Mesothelial cell of epicardium (in vitro differentiated cells): ENCODE data around the gene FCHSD1. TPM values are rescaled to one million over a fixed set of nuclear protein-coding genes. Genes with fewer than 3 reads are reported as not detected.

ENCODE experiments used
- DNase-seq, 2 experiments: peaks; one replicate each; pipeline ENCODE4 v3.0.0; 2021; ENCODE audit warnings: low spot score in 2 of 2; ENCODE audit not compliant: unreplicated experiment in 2 of 2
- H3K27ac Mint-ChIP-seq: 2 replicates; pipeline ENCODE4 v1.8.0; 2021; ENCODE audit warnings: mixed read lengths
- H3K27me3 Mint-ChIP-seq: 2 replicates; pipeline ENCODE4 v1.8.0; 2021; ENCODE audit warnings: low read depth, mixed read lengths
- H3K36me3 Mint-ChIP-seq: 2 replicates; pipeline ENCODE4 v1.8.0; 2021; ENCODE audit warnings: mixed read lengths
- H3K4me1 Mint-ChIP-seq: 2 replicates; pipeline ENCODE4 v1.8.0; 2021; ENCODE audit warnings: mixed read lengths
- H3K4me3 Mint-ChIP-seq: 2 replicates; pipeline ENCODE4 v1.8.0; 2021; ENCODE audit warnings: mild to moderate bottlenecking, moderate library complexity, mixed read lengths
- H3K9me3 Mint-ChIP-seq: 2 replicates; pipeline ENCODE4 v1.8.0; 2021; ENCODE audit warnings: mixed read lengths
- total RNA-seq: library from RNA; stranded (reverse); gene quantifications from 3 replicates; pipeline ENCODE4 v1.2.1, GENCODE V29; 2021
- TF ChIP-seq, protein P1 (sequence below): fragments of 200-600 bp; sonication (generic); IDR thresholded peaks from one replicate; pipeline ENCODE4 v1.5.0; 2021; ENCODE audit warnings: antibody characterized with exemption; ENCODE audit not compliant: unreplicated experiment

FCHSD1 gene
- total RNA-seq, 1 donor from 2014 or later = 48.6 TPM

DNA sequence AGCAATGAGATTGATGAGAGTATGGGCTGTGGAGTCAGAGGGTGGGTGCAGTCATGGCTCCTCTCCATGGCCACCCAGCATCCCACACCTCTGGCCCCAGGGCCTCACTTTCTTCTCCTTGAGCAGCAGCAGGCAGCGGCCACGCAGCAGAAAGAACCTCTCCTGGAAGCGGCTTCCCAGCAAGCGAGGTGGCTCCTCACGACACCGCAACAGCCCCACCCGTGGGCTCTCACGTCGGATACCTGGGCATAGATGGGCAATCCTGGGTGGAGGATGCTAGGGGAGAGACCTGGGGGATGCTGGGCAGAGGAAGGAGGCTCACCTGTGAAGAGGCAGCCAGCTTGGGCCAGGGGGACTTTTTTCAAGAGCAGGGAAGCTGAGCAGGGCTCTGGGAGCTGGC, 5.2 kb upstream of the FCHSD1 start:
- H3K9me3 Mint-ChIP-seq = no peaks in the 10 kb centered on the region
- TF ChIP-seq, protein P1, sequence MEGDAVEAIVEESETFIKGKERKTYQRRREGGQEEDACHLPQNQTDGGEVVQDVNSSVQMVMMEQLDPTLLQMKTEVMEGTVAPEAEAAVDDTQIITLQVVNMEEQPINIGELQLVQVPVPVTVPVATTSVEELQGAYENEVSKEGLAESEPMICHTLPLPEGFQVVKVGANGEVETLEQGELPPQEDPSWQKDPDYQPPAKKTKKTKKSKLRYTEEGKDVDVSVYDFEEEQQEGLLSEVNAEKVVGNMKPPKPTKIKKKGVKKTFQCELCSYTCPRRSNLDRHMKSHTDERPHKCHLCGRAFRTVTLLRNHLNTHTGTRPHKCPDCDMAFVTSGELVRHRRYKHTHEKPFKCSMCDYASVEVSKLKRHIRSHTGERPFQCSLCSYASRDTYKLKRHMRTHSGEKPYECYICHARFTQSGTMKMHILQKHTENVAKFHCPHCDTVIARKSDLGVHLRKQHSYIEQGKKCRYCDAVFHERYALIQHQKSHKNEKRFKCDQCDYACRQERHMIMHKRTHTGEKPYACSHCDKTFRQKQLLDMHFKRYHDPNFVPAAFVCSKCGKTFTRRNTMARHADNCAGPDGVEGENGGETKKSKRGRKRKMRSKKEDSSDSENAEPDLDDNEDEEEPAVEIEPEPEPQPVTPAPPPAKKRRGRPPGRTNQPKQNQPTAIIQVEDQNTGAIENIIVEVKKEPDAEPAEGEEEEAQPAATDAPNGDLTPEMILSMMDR = no peak
- H3K27ac Mint-ChIP-seq = no peak overlapping the region
- no peaks in the 10 kb centered on the region for H3K27me3 Mint-ChIP-seq
- peaks cover 5% of the 10 kb centered on the region for H3K4me1 Mint-ChIP-seq
- H3K36me3 Mint-ChIP-seq = peaks cover 25% of the 10 kb centered on the region
- H3K4me3 Mint-ChIP-seq = no peak overlapping the region
- DNase-seq = no peak

DNA sequence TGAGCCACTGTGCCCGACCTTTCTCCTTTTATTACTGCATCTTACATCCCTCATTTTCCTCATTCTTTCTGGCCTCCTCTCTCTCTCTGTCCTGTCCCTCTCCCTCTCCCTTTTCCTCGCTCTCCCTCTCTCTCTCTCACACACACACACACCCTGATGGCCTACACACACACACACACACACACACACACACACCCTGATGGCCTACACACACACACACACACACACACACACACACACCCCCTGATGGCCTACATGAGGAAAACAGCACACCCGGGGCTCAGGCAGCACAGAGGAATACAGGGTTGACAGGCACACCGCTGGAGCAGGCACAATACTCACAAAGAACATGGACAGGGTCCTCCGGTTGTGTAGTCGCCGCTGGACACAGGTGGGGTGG, 3.8 kb upstream of the FCHSD1 start:
- no peak for DNase-seq
- Mint-ChIP-seq H3K9me3 (no peaks in the 10 kb centered on the region), H3K27me3 (no peaks in the 10 kb centered on the region), H3K4me3 (no peak overlapping the region), H3K36me3 (peaks cover 25% of the 10 kb centered on the region), H3K27ac (no peak overlapping the region), H3K4me1 (peaks cover 11% of the 10 kb centered on the region)
- TF ChIP-seq, protein P1 = no peak

DNA sequence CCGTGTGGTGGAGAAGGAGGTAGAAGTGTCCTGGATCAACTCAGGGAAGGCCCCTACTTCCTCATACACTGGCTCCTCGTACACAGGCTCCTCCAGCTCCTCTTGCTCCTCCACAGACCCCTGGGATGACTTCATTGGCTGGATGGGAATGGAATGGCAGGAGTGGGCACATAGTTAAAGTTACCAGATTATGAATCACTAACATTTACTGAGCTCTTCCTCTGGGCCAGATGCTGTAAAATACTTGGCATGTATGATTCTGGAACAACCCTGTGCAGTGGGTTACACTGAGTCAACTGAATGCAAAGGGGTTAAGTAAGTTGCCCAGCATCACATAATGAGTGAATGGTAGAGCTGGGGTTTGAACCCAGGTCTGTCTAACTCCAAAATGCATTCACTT, 3.1 kb upstream of the FCHSD1 start:
- peaks cover 11% of the 10 kb centered on the region for H3K4me1 Mint-ChIP-seq
- TF ChIP-seq, protein P1 = no peak
- no peak overlapping the region for H3K27ac Mint-ChIP-seq
- DNase-seq = no peak
- no peaks in the 10 kb centered on the region for H3K9me3 Mint-ChIP-seq
- peaks cover 20% of the 10 kb centered on the region for H3K36me3 Mint-ChIP-seq
- H3K27me3 Mint-ChIP-seq = no peaks in the 10 kb centered on the region
- H3K4me3 Mint-ChIP-seq = no peak overlapping the region

DNA sequence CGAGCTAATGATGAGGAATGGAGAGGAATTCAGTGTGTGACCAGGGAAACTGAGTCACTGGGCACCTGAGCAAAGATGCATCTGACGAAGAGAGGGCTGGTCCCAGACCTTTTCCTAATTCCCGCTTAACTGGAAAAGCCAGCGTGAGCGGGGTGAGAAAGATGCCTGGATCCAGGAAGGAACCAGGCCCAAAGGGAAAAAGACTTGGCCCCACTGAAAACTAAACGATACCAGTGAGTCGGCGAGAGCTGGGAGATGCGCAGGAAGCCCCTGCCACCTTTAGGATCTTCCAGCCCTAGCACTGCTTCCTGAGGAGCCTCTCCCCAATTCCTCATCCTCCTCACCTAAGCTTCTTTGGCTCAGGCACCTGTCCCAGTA, 499 bp upstream of the FCHSD1 start:
- H3K27ac Mint-ChIP-seq = no peak overlapping the region

DNA sequence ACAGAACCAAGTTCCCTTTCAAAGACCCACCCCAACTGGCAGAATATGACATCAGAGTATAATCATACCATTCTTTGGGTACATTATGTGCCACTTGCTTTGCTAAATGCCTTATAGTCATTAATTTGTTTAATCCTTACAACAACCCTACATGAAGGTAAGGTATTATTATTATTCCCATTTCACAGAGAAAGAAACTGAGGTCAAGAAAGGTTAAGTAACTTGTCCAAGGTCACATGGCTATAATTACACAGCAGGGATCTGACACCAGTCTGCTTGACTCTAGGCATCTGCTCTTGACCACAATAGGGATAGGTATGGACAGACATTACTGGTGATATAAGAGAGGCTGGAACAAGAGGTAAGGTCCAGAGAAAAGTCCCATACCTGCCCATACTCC, 1.2 kb downstream of the FCHSD1 start:
- no peak for DNase-seq
- H3K9me3 Mint-ChIP-seq = no peaks in the 10 kb centered on the region
- TF ChIP-seq, protein P1 = no peak
- peak overlapping the region; percentile 96 for H3K4me3 Mint-ChIP-seq
- H3K4me1 Mint-ChIP-seq = peaks cover 11% of the 10 kb centered on the region
- no peak overlapping the region for H3K27ac Mint-ChIP-seq
- H3K27me3 Mint-ChIP-seq = no peaks in the 10 kb centered on the region
- peaks cover 13% of the 10 kb centered on the region for H3K36me3 Mint-ChIP-seq

More for the DNA sequence above, 499 bp upstream of the FCHSD1 start:
- no peaks in the 10 kb centered on the region for H3K9me3 Mint-ChIP-seq
- H3K4me1 Mint-ChIP-seq = peaks cover 11% of the 10 kb centered on the region
- TF ChIP-seq, protein P1 = no peak
- H3K4me3 Mint-ChIP-seq = peak overlapping the region; percentile 96
- no peak for DNase-seq
- H3K36me3 Mint-ChIP-seq = peaks cover 10% of the 10 kb centered on the region
- no peaks in the 10 kb centered on the region for H3K27me3 Mint-ChIP-seq
